Muscle layer of duodenum (tissue), 2 donors: Measurements from ENCODE around the gene FGF1.

Experiments
- H3K27ac ChIP-seq: one replicate; pipeline ENCODE4 v1.7.0; 2013; ENCODE audit warnings: mild to moderate bottlenecking, low read length
- H3K27me3 ChIP-seq: one replicate; pipeline ENCODE4 v1.7.0; 2013; ENCODE audit warnings: low read depth, mild to moderate bottlenecking, control low read depth, low read length
- H3K36me3 ChIP-seq, 2 donors: one replicate each; pipeline ENCODE4 v1.7.0; 2013; ENCODE audit warnings: low read length in 2 of 2, control low read depth in 1 of 2, mild to moderate bottlenecking in 1 of 2; ENCODE audit not compliant: insufficient read depth in 2 of 2, control insufficient read depth in 1 of 2
- H3K4me1 ChIP-seq, 2 donors: one replicate each; pipeline ENCODE4 v1.7.0; 2013; ENCODE audit warnings: low read length in 2 of 2, mild to moderate bottlenecking in 2 of 2, control low read depth in 1 of 2, moderate library complexity in 1 of 2; ENCODE audit not compliant: insufficient read depth in 2 of 2, control insufficient read depth in 1 of 2
- H3K4me3 ChIP-seq, 2 donors: one replicate each; pipeline ENCODE4 v1.7.0; 2013; ENCODE audit warnings: low read length in 2 of 2, low read depth in 1 of 2, mild to moderate bottlenecking in 1 of 2
- H3K9me3 ChIP-seq, 2 donors: one replicate each; pipeline ENCODE4 v1.7.0; 2013; ENCODE audit warnings: low read length in 2 of 2, control low read depth in 1 of 2, mild to moderate bottlenecking in 1 of 2; ENCODE audit not compliant: control insufficient read depth in 1 of 2
- donor health status: healthy.

FGF1 gene

GRCh38 chr5:142685418-142686209 lies at the start of gene FGF1:
FGF1 (minus strand) TSS chr5:142686090; CDS start chr5:142614127, 71,963 bp downstream.
- no peaks in the 10 kb centered on the region for H3K27me3 ChIP-seq
- H3K4me3 ChIP-seq = no peak within 1 kb of the TSS
- no peak within 1 kb of the TSS for H3K27ac ChIP-seq
- H3K4me1 ChIP-seq = peaks cover 0 to 29% of the 10 kb centered on the region in 2 donors
- no peaks in the 10 kb centered on the region for H3K36me3 ChIP-seq
- H3K9me3 ChIP-seq = no peaks in the 10 kb centered on the region

GRCh38 chr5:142727735-142728047 lies 41.8 kb upstream of the FGF1 start:
- Histone ChIP-seq H3K4me1 (no peaks in the 10 kb centered on the region), H3K27me3 (no peaks in the 10 kb centered on the region), H3K27ac (no peak overlapping the region), H3K36me3 (no peaks in the 10 kb centered on the region), H3K4me3 (no peak overlapping the region), H3K9me3 (no peaks in the 10 kb centered on the region)

DNA sequence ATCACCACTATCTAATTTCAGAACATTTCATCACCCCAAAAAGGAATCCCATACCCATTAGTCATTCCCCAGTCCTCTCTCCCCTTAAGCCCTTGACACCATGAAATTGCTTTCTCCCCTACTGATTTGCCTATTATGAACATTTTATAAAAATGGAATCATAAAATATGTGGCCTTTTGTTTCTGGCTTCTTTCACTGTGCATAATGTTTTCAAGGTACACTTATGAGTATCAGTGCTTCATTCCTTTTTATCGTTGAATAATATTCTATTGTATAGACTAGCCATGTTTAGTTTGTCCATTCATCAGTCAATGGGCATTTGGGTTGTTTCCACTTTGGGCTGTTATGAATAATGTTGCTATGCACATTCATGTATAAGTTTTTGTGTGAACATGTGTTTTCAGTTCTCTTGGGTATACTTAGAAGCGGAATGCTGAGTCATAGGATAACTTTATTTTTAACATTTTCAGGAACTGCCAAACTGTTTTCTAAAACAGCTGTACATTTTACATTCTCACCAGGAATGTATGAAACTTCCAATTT lies 40.4 kb upstream of the FGF1 start:
- Histone ChIP-seq H3K27me3 (no peaks in the 10 kb centered on the region), H3K4me3 (no peak overlapping the region), H3K27ac (no peak overlapping the region), H3K4me1 (no peaks in the 10 kb centered on the region), H3K9me3 (no peaks in the 10 kb centered on the region), H3K36me3 (no peaks in the 10 kb centered on the region)

DNA sequence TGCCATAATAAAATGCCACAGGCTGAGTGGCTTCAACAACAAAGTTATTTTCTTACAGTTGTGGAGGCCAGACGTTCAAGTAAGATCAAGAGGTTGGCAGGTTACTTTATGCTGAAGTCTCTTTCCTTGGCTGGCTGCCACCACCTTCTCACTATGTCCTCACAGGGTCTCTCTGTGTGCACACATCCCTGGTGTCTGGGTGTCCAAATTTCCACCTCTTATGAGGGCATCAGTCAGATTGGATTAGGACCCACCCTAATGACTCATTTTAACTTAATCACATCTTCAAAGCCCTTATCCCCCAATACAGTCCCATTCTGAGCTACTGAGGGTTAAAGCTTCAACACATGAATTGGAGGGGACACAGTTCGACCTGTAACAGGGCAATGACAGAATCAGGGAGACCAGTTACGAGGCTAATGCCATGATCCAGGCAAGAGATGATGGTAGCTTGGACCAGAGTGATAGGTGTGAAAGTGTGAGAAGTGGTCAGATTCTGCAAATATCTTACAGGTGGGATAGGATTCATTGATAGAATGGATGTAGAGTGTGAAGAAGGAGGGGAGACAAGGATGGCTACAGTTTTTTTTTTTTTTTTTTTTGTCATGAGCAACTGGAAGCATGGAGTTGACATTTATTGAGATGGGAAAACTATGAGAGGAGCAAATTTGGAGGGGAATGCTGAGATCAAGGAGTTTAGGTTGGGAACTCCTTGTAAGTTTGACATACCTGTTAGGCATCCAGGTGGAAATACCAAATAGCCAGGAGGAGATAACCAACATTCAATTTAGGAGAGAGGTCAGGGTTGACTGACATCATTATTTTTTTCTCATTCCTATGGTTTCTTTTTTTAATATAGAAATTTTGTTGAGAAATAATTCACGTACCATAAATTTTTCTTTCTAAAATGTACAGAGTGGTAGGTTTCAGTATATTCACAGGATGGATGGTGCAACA lies 39.6 kb upstream of the FGF1 start:
- H3K9me3 ChIP-seq = no peaks in the 10 kb centered on the region
- H3K4me1 ChIP-seq = no peaks in the 10 kb centered on the region

GRCh38 chr5:142724821-142725220 lies 38.9 kb upstream of the FGF1 start:
- Histone ChIP-seq H3K4me1 (no peaks in the 10 kb centered on the region), H3K27ac (no peak overlapping the region), H3K36me3 (no peaks in the 10 kb centered on the region), H3K9me3 (no peaks in the 10 kb centered on the region), H3K4me3 (no peak overlapping the region), H3K27me3 (no peaks in the 10 kb centered on the region)

More for the DNA sequence above, 39.6 kb upstream of the FGF1 start:
- Histone ChIP-seq H3K4me3 (no peak overlapping the region), H3K27ac (no peak overlapping the region), H3K36me3 (no peaks in the 10 kb centered on the region), H3K27me3 (no peaks in the 10 kb centered on the region)

DNA sequence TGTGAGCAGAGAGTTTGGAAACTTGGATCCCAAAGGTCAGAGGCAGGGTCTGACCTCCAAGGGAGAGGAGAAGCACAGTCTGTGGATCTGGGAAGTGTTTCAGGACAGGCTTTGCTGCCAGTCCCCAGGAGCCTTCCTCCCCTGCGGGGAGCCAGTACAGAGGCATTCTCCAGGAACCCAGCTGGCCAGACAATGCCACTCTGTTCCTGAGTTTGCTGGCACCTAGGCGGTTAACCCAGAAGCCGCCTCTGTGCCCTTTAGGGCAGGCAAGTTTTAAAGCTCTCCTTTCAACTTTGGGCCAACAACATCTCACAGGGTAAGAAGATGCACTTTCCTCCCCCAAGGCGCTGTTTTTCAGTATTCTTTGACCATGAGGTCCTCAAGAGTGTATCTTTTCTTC lies 37.0 kb upstream of the FGF1 start:
- no peaks in the 10 kb centered on the region for H3K4me1 ChIP-seq
- H3K9me3 ChIP-seq = no peaks in the 10 kb centered on the region
- no peak overlapping the region for H3K4me3 ChIP-seq
- H3K27ac ChIP-seq = no peak overlapping the region
- no peaks in the 10 kb centered on the region for H3K36me3 ChIP-seq
- H3K27me3 ChIP-seq = no peaks in the 10 kb centered on the region

DNA sequence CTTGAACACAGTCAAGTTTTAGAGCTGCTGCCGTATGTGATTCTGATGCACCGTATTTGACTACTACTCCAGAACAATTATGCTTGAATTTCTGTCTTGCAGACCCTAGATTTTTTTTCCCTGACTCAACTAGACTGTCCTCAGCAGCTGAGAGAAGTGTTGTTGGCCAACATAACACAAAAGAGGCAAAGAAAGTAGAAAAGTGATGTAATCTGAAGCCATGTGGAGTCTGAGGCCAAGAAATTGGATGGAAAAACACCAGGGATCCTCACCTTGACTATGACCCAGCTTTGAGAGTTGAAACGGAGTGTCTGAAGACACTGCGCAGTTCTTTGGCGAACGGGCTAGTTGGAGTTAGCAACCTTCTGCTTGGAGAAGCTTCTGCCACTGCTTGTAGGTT lies 36.3 kb upstream of the FGF1 start:
- Histone ChIP-seq H3K36me3 (no peaks in the 10 kb centered on the region), H3K4me3 (no peak overlapping the region)

DNA sequence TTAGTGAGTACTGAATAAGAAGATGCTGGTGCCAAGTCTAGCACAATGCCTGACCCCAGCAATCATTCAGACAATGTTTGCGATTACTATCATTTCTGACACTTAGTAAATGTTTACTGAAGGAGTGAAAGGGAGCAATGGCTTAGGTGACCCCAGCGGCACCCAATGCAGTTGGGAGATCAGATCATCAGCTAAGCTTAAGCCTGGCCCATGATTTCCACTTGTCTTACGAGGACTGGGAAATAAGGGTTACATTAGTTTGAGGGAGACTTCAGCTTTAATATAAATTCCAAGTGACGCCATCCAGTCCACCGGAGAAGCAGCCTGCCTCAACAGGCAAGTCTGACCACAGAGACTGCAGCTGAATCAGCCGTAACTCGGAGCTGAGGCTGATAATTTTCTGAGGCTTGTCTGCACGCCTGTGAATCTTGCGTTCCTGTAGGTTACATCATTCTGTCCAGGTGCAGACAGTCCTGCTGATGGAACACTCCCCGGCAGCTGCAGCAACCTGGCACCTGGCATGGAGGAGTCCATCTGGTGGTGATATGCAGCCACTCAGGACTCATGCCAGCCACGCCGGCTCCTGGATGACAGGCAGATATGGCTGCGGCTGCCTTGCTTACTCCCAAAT lies 34.9 kb upstream of the FGF1 start:
- no peaks in the 10 kb centered on the region for H3K36me3 ChIP-seq
- no peaks in the 10 kb centered on the region for H3K9me3 ChIP-seq
- no peak overlapping the region for H3K27ac ChIP-seq
- H3K4me1 ChIP-seq = peaks cover 3 to 6% of the 10 kb centered on the region in 2 donors
- H3K4me3 ChIP-seq = no peak overlapping the region
- no peaks in the 10 kb centered on the region for H3K27me3 ChIP-seq

More for the DNA sequence above, 36.3 kb upstream of the FGF1 start:
- no peak overlapping the region for H3K27ac ChIP-seq
- H3K27me3 ChIP-seq = no peaks in the 10 kb centered on the region
- H3K9me3 ChIP-seq = no peaks in the 10 kb centered on the region
- peaks cover 3% of the 10 kb centered on the region in 2 donors for H3K4me1 ChIP-seq

GRCh38 chr5:142719836-142720370 lies 34.0 kb upstream of the FGF1 start:
- no peaks in the 10 kb centered on the region for H3K9me3 ChIP-seq
- no peaks in the 10 kb centered on the region for H3K27me3 ChIP-seq
- H3K4me1 ChIP-seq = peaks cover 3 to 6% of the 10 kb centered on the region in 2 donors

DNA sequence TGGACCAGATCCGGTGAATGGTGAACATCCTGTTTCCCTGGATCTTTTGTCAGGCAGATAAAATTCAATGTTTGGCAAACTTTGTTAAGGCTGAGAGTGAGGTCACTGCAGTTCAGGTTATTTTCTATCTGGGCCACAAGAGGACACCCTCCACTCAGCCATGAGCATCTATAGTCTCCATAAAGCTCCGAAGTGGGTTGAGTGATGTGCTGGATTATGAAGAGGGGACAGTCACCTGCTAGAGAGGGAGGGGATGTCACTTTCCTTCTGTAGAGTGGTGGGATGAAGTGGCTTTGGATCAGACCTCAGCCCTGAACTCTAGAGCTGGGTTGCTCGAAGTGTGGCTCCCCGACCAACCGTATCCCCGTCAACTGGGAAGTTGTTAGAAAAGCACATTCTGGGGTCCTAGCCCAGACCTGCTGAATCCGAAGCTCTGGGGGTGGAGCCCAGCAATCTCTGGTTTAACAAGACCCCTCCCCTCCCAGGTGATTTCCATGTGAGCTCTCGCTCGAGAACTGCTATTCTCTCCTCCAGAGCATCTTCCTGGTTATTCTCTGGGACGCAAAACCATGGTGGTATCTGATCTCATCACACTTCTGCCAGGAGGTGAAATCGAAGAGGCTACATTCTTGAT lies 31.8 kb upstream of the FGF1 start:
- Histone ChIP-seq H3K4me3 (no peak overlapping the region), H3K27ac (no peak overlapping the region), H3K9me3 (no peaks in the 10 kb centered on the region), H3K27me3 (no peaks in the 10 kb centered on the region), H3K4me1 (peaks cover 3 to 8% of the 10 kb centered on the region in 2 donors), H3K36me3 (no peaks in the 10 kb centered on the region)

More at GRCh38 chr5:142719836-142720370, 34.0 kb upstream of the FGF1 start:
- no peak overlapping the region for H3K4me3 ChIP-seq
- H3K27ac ChIP-seq = no peak overlapping the region
- no peaks in the 10 kb centered on the region for H3K36me3 ChIP-seq
